ENCODE data around the gene RADIL.
A peak's percentile ranks its signal among the peaks of the same experiment; 100 is the strongest.
"Not testable (repeated sequence)": the region's sequence is repeated elsewhere in the genome, so short reads cannot be mapped to it uniquely, and the experiment has no call there.

RADIL gene

GRCh38 chr7:4883372-4884144, at the start of gene RADIL:
TSS of gene RADIL (minus strand) at chr7:4883716. CDS start at chr7:4878139, 5,577 bp downstream.
- DNase-seq (ENCODE audit: insufficient read length, low spot score) (peak; percentile 98), FAIRE-seq (peak; percentile 96)

- DNase-seq (ENCODE audit: insufficient read length, low spot score) = no peak
Observed at GRCh38 chr7:4931943-4932342, 48.4 kb upstream of the RADIL start.

GRCh38 chr7:4929005-4929404, 45.5 kb upstream of the RADIL start:
- DNase-seq (ENCODE audit: insufficient read length, low spot score) (no peak), FAIRE-seq (no peak)

More at GRCh38 chr7:4931943-4932342, 48.4 kb upstream of the RADIL start:
- no peak for FAIRE-seq

- FAIRE-seq = no peak
- no peak for DNase-seq (ENCODE audit: insufficient read length, low spot score)
Observed at GRCh38 chr7:4928445-4928844, 44.9 kb upstream of the RADIL start.

- FAIRE-seq = peak; percentile 64
- DNase-seq (ENCODE audit: insufficient read length, low spot score) = no peak
Observed at GRCh38 chr7:4919969-4920766, 36.7 kb upstream of the RADIL start.

GRCh38 chr7:4916113-4916512, 32.6 kb upstream of the RADIL start:
- FAIRE-seq (no peak), DNase-seq (ENCODE audit: insufficient read length, low spot score) (no peak)

GRCh38 chr7:4911111-4911828, 27.8 kb upstream of the RADIL start:
- no peak for DNase-seq (ENCODE audit: insufficient read length, low spot score)
- no peak for FAIRE-seq

- no peak for DNase-seq (ENCODE audit: insufficient read length, low spot score)
- FAIRE-seq = no peak
Observed at GRCh38 chr7:4906682-4907081, 23.2 kb upstream of the RADIL start.

GRCh38 chr7:4905171-4905570, 21.7 kb upstream of the RADIL start:
- DNase-seq (ENCODE audit: insufficient read length, low spot score) (no peak), FAIRE-seq (no peak)

- FAIRE-seq = no peak
- no peak for DNase-seq (ENCODE audit: insufficient read length, low spot score)
Observed at GRCh38 chr7:4904346-4904745, 20.8 kb upstream of the RADIL start.

GRCh38 chr7:4895766-4896165, 12.2 kb upstream of the RADIL start:
- DNase-seq (ENCODE audit: insufficient read length, low spot score) (no peak), FAIRE-seq (no peak)

GRCh38 chr7:4894482-4894881, 11.0 kb upstream of the RADIL start:
- DNase-seq (ENCODE audit: insufficient read length, low spot score) = no peak
- FAIRE-seq = no peak

GRCh38 chr7:4893929-4894475, 10.5 kb upstream of the RADIL start:
- no peak for FAIRE-seq
- DNase-seq (ENCODE audit: insufficient read length, low spot score) = no peak

- not testable (repeated sequence) for DNase-seq (ENCODE audit: insufficient read length, low spot score); FAIRE-seq
Observed at GRCh38 chr7:4893188-4893587, 9.7 kb upstream of the RADIL start.

- FAIRE-seq; DNase-seq (ENCODE audit: insufficient read length, low spot score): not testable (repeated sequence)
Observed at GRCh38 chr7:4891522-4891921, 8.0 kb upstream of the RADIL start.

GRCh38 chr7:4889682-4890081, 6.2 kb upstream of the RADIL start:
- peak; percentile 51 for FAIRE-seq

GRCh38 chr7:4888161-4888560, 4.6 kb upstream of the RADIL start:
- DNase-seq (ENCODE audit: insufficient read length, low spot score) (no peak), FAIRE-seq (no peak)

More at GRCh38 chr7:4889682-4890081, 6.2 kb upstream of the RADIL start:
- DNase-seq (ENCODE audit: insufficient read length, low spot score) = no peak

GRCh38 chr7:4886671-4887070, 3.2 kb upstream of the RADIL start:
- FAIRE-seq = no peak

GRCh38 chr7:4885317-4885807, 1.8 kb upstream of the RADIL start:
- DNase-seq (ENCODE audit: insufficient read length, low spot score) (no peak), FAIRE-seq (no peak)

More at GRCh38 chr7:4886671-4887070, 3.2 kb upstream of the RADIL start:
- DNase-seq (ENCODE audit: insufficient read length, low spot score) = no peak

- no peak for FAIRE-seq
- DNase-seq (ENCODE audit: insufficient read length, low spot score) = no peak
Observed at GRCh38 chr7:4884164-4884563, 648 bp upstream of the RADIL start.

GRCh38 chr7:4883033-4883371, 514 bp downstream of the RADIL start:
- FAIRE-seq (no peak), DNase-seq (ENCODE audit: insufficient read length, low spot score) (no peak)

All from HTR-8/SVneo (cell line).